Parathyroid adenoma (tissue), 2 donors: ENCODE data around the gene LGALS1.

ENCODE experiments used
- H2AFZ ChIP-seq: fragments of 300-600 bp; sonication (generic); one replicate; pipeline ENCODE4 v1.7.0; 2017; ENCODE audit warnings: antibody characterized with exemption, mild to moderate bottlenecking
- H3K27ac ChIP-seq: fragments of 300-600 bp; sonication (generic); one replicate; pipeline ENCODE4 v1.7.0; 2017
- H3K27me3 ChIP-seq: fragments of 300-600 bp; sonication (generic); one replicate; pipeline ENCODE4 v1.7.0; 2017; ENCODE audit warnings: low read length; ENCODE audit not compliant: control insufficient read depth, insufficient read depth
- H3K36me3 ChIP-seq: fragments of 300-600 bp; sonication (generic); one replicate; pipeline ENCODE4 v1.7.0; 2017; ENCODE audit warnings: low read length; ENCODE audit not compliant: control insufficient read depth, insufficient read depth
- H3K4me1 ChIP-seq: fragments of 300-600 bp; sonication (generic); one replicate; pipeline ENCODE4 v1.7.0; 2017; ENCODE audit warnings: control low read depth
- H3K4me2 ChIP-seq: fragments of 300-600 bp; sonication (generic); one replicate; pipeline ENCODE4 v1.7.0; 2017; ENCODE audit warnings: low read length
- H3K4me3 ChIP-seq: fragments of 300-600 bp; sonication (generic); one replicate; pipeline ENCODE4 v1.7.0; 2017; ENCODE audit warnings: low read depth, low read length
- H3K79me2 ChIP-seq: fragments of 300-600 bp; sonication (generic); one replicate; pipeline ENCODE4 v1.7.0; 2017; ENCODE audit warnings: control low read depth
- H3K9ac ChIP-seq: fragments of 300-600 bp; sonication (generic); one replicate; pipeline ENCODE4 v1.7.0; 2017; ENCODE audit warnings: mild to moderate bottlenecking
- H3K9me3 ChIP-seq: fragments of 300-600 bp; sonication (generic); one replicate; pipeline ENCODE4 v1.7.0; 2017; ENCODE audit warnings: low read length; ENCODE audit not compliant: control insufficient read depth
- TF ChIP-seq, protein P1 (sequence below): fragments of 300-600 bp; sonication (generic); IDR thresholded peaks from one replicate; pipeline ENCODE4 v1.7.0; 2017; ENCODE audit warnings: antibody characterized with exemption, mild to moderate bottlenecking
- donor health status: primary hyperparathyroidism.

Gene LGALS1

DNA sequence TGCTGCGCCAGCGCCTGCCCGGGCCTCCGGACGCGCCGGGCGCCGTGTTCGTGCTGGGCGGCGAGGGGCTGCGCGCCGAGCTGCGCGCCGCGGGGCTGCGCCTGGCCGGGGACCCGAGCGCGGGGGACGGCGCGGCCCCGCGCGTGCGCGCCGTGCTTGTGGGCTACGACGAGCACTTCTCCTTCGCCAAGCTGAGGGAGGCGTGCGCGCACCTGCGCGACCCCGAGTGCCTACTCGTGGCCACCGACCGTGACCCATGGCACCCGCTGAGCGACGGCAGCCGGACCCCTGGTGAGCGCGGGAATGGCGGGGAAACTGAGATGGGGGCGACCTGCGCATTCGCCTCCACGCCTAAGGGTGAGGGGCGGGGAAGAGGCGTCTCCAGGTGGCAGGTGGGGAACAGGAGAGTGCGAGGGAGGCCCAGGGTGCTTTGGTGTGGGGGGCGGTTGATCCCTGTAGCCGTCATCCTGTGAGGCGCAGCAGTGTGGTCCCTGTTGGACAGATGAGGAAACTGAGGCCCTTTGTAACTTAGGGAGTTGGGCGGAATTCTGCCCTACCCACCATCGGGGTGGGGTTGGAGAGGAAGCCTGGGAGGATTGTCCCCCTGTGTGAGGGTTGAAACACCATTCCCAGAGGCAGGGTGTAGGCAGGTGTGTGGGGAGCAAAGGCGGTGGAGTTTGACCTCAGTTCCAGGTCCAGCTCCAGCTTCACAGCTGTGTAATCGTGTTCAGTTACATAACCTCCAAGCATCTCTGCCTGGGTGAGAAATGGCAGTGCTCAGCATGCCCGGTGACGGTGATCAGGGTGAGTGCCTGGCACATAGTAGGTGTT, 16.2 kb upstream of the LGALS1 start:
- H3K27me3 ChIP-seq, result no peaks in the 10 kb centered on the region
- peak overlapping the region; percentile 93 for H3K4me2 ChIP-seq
- no peak overlapping the region for H3K9ac ChIP-seq
- H3K4me3 ChIP-seq, result peak overlapping the region; percentile 55
- H2AFZ ChIP-seq, result no peak overlapping the region
- no peaks in the 10 kb centered on the region for H3K79me2 ChIP-seq
- no peaks in the 10 kb centered on the region for H3K36me3 ChIP-seq
- TF ChIP-seq, protein P1, sequence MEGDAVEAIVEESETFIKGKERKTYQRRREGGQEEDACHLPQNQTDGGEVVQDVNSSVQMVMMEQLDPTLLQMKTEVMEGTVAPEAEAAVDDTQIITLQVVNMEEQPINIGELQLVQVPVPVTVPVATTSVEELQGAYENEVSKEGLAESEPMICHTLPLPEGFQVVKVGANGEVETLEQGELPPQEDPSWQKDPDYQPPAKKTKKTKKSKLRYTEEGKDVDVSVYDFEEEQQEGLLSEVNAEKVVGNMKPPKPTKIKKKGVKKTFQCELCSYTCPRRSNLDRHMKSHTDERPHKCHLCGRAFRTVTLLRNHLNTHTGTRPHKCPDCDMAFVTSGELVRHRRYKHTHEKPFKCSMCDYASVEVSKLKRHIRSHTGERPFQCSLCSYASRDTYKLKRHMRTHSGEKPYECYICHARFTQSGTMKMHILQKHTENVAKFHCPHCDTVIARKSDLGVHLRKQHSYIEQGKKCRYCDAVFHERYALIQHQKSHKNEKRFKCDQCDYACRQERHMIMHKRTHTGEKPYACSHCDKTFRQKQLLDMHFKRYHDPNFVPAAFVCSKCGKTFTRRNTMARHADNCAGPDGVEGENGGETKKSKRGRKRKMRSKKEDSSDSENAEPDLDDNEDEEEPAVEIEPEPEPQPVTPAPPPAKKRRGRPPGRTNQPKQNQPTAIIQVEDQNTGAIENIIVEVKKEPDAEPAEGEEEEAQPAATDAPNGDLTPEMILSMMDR, result no peak
- H3K9me3 ChIP-seq, result no peaks in the 10 kb centered on the region
- no peak overlapping the region for H3K27ac ChIP-seq
- H3K4me1 ChIP-seq, result peaks cover 9% of the 10 kb centered on the region

DNA sequence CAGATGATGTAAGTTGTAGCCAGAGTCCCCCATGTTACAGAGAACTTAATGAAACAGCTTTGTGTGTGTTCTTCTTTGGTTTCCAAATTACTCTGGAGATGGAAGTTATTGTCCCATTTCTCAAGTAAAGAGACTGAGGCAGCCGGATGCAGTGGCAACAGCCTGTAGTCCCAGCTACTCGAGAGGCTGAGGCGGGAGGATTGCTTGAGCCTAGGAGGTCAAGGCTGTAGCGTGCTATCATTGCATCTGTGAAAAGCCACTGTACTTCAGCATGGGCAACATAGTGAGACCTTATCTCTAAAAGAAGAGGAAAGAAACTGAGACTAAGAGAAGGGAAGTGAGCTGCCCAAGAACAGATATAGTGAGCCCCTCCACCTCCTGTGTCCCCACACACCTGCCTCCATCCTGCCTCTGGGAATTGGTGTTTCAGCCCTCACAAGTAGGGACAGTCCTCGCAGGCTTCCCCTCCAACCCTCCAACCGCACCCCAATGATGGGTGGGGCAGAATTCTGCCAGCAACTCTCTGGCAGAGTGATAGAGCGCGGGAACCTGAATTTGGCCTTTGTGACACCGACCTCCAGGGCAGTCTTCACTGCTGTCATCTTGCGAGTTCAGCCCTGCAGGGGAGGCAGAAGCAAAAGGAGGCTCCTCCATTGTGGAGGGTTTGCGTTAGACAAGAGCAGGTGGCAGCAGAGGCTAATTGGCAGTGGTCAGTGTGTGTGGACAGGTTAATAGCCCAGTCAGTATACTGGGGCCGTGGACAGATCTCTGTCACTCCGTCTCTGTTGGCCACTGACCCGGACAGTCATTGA, 15.3 kb upstream of the LGALS1 start:
- no peak overlapping the region for H2AFZ ChIP-seq
- H3K9me3 ChIP-seq, result no peaks in the 10 kb centered on the region
- no peaks in the 10 kb centered on the region for H3K79me2 ChIP-seq
- H3K4me1 ChIP-seq, result peaks cover 9% of the 10 kb centered on the region
- H3K9ac ChIP-seq, result no peak overlapping the region
- peak overlapping the region; percentile 93 for H3K4me2 ChIP-seq
- H3K27me3 ChIP-seq, result no peaks in the 10 kb centered on the region
- H3K36me3 ChIP-seq, result no peaks in the 10 kb centered on the region
- no peak overlapping the region for H3K27ac ChIP-seq
- H3K4me3 ChIP-seq, result peak overlapping the region; percentile 55
- TF ChIP-seq, protein P1, result no peak

DNA sequence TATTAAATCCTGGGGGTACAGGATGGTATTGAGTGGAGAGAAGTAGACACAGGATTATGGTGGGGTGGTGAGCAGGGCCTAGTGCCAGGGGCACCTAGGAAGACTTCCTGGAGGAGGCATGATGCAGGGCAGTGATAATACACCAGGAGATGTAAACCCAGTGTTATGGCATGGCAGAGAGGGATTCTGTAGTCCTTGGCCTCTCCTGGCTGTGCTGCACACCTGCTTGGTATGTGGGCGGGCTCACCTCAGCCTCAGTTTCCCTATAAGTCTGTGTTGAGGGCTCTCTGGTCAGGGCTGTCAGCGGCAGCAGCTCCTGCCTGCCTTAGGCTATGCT, 14.8 kb upstream of the LGALS1 start:
- TF ChIP-seq, protein P1, result no peak
- Histone ChIP-seq H3K4me3 (no peak overlapping the region), H3K9me3 (no peaks in the 10 kb centered on the region), H3K79me2 (no peaks in the 10 kb centered on the region), H3K4me1 (peaks cover 9% of the 10 kb centered on the region), H3K4me2 (no peak overlapping the region), H3K36me3 (no peaks in the 10 kb centered on the region), H2AFZ (no peak overlapping the region), H3K27ac (peak overlapping the region; percentile 42), H3K9ac (no peak overlapping the region), H3K27me3 (no peaks in the 10 kb centered on the region)

DNA sequence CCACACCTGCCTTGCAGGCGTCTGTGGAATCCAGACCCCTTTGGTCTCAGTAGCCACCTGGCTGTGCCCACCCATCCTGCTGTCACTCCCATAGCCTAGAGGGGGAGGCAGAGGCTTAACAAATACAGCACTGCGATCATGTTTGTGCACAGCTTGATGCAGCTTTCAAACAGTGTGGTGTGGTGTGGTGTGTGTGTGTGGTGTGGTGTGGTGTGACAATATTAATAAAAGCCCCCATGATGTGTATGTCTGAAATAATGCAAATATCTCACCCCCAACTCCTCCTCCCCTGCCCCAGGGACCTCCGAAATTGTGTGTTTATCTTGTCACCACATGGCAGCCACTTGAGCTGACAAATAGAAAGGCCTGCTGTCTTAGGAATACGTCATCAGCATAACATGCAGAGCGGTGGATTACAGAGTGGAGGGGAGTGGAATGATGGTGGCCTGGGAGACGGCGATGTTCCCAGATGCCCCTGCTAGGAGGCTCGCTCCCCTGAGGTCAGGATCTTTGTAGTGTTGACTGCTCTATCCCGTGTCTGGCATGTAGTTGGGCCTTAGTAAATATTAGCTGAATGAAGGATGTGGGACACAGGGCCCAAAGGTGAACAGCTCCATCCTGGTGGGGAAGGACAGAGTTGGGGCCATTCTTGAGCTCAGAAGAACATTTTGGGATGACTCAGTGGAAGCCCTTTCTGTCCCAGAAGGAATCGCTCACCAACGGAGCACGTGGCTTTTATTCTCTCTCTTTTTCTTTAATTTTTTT, 14.1 kb upstream of the LGALS1 start:
- H3K27ac ChIP-seq, result peak overlapping the region; percentile 42
- no peaks in the 10 kb centered on the region for H3K9me3 ChIP-seq
- no peak overlapping the region for H3K9ac ChIP-seq
- no peak overlapping the region for H3K4me3 ChIP-seq
- TF ChIP-seq, protein P1, result peak; percentile 37
- H2AFZ ChIP-seq, result no peak overlapping the region
- H3K4me1 ChIP-seq, result peaks cover 9% of the 10 kb centered on the region
- no peaks in the 10 kb centered on the region for H3K27me3 ChIP-seq
- H3K4me2 ChIP-seq, result no peak overlapping the region
- no peaks in the 10 kb centered on the region for H3K36me3 ChIP-seq
- no peaks in the 10 kb centered on the region for H3K79me2 ChIP-seq
